Ramos (cell line): ENCODE data around the gene SASH1.

ENCODE experiments used
- in situ Hi-C: fragments of 300-500 bp; cut with MboI; formaldehyde crosslinking; loops from one replicate; pipeline ENCODE4 v1.14.3; 2022; ENCODE audit warnings: low sequenced_read_pairs; ENCODE audit not compliant: unreplicated experiment

The SASH1 gene

DNA sequence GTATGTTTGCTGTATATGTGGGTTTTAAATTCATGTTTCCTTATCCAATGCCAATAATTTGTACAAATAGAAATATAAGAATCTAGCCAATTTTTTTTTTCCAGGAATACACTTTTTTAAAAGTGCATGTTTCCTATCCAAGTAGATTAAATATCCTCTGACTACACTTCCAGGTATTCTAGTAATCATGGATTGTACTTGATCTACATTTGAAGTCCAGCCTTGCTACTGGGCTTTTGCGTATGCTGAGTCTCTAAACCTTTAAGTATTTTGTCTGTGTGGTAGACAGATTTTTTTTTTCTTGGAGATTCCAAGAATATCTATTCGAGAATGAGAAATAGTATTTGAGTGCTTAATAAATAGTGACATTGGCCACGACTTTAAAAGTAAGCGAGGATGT is 188.3 kb downstream of the SASH1 start:
- in situ Hi-C loops, result no loop called here

DNA sequence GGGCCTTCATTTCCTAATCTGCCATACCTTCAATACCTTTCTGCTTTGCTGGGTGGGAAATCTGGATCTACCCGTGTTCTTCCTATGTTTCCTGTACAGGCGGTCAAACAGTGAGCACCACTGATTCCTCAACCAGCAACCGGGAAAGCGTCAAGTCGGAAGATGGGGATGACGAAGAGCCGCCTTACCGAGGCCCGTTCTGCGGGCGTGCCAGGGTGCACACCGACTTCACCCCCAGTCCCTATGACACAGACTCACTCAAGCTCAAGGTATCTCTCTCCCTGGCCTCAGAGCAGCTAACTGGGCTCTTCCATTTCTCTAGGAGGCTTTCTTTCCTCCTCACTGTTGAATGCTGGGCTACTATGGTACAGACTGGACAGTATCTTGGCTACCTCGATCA is 190.1 kb downstream of the SASH1 start:
- in situ Hi-C loops, result no loop called here

DNA sequence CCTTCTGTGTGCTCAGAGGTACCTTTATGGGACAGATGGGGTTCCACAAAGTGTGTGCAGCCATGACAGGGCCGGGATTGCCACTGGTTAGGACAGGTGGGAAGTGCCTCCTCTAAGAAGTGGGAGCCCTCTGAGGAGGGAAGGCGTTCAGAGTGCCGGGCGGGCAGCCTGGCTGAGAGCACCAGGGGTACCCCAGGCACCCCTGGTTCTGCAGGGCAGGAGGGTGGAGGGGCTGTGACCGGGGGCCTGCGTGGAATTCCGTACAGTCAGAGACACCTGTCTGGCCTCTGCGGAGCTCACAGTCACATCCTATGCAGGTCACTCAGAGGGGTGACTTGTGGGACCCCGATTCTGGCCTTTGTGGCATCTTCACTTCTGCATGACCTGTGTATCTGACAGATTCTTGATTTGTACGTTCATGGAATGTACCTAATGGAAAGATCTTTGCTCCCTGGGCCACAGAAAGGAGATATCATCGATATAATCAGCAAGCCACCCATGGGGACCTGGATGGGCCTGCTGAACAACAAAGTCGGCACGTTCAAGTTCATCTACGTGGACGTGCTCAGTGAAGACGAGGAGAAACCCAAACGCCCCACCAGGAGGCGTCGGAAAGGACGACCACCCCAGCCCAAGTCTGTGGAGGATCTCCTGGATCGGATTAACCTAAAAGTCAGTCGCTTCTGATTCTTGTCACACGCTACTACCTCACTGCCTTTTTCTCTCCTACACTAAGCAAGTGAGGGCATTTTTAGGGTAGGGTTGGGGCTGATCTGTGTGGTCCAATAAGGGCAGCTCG is 190.9 kb downstream of the SASH1 start:
- in situ Hi-C loops, result no loop called here

DNA sequence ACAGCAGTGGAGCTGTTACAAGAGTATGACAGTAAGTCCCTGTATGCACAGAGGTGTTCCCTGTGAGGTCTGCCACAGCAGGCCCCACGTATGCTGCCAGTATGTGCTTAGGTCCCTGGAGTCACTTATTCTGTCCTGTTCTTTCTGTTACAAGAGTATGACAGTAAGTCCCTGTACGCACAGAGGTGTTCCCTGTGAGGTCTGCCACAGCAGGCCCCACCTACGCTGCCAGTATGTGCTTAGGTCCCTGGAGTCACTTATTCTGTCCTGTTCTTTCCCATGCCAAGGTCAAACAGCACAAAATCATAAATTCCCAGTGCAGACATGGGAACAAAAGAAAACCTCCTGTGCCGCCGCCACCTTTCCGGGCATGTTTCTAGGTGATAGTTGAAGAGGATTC is 192.2 kb downstream of the SASH1 start:
- in situ Hi-C loops, result no loop called here

DNA sequence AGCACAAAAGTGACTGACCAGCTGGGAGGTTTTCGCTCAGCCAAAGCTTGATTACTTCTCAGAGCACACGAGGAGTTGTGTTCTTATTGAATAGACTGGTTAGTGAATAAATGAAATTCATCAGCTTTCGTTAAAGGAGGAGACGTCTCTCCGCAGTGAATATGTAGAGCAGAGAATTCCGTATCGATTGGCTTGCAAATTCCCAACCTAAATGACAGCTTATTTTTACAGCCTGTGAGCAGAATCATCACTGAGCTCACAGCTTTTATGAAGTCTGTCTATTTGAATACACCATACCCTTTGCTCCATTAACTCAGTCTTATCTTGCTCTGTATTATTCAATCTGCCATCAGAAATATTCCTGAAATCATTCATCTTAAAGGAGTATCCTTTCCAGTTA is 192.7 kb downstream of the SASH1 start:
- in situ Hi-C loops, result no loop called here

DNA sequence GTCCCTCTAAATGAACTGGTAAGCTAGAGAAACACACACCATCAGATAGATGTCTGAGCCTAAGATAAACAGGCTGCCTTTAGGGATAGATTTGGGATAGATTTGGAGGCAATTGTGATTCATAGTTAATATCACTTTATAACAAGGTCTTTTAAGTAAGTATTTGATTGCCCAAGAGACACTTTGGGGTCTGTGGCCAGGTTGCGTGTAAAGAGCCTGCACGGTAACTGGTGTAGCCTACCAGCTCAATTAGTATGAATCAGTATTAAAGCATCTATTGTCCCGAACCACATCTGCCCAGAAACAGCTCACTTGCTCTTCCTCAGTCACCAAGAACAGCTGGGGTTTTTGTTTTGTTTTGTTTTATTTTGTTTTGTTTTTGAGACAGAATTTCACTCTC is 193.3 kb downstream of the SASH1 start:
- in situ Hi-C loops, result no loop called here

DNA sequence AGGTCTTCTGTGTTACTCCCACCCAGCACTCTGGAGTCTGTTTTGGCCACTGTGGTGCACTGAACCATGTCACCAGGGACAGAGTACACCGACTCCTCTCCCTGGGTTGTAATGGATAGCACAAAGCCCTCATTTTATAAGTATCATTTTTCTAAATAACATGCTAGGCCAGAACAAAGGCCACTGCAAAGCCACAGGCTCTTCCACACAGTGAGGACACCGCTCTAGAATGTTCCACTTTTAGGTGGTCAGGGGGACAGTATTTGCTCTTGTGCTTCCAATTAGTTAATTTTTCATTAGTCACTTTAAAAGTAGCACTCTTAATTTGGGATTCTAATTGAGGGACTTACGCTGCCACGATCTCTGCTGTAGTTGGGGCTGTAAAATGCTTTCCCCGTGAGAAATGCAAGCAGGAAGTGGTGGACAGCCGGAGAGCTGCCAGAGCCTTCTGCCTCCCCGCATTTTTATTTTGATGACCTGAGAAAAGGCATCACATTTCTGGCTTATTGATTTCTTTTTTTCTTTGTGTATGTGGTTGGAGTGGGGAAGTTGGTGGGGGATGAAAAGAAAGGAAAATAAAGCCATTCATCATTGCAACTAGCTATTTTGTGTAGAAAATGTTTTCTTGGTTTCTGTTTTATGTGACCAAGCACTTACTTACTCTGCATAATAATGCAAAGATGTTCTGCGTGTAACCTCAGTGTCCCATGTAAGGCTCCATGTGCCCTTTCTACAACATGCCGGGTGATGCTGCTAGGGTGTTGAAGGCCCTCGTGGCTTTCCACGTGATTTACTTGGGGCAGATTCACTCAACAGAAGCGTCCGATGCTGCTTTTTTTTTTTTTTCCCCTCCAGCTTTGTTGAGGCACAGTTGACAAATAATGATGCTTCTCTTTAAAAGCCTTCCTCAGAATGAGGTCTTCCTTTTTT is 195.9 kb downstream of the SASH1 start:
- in situ Hi-C loops, result no loop called here

DNA sequence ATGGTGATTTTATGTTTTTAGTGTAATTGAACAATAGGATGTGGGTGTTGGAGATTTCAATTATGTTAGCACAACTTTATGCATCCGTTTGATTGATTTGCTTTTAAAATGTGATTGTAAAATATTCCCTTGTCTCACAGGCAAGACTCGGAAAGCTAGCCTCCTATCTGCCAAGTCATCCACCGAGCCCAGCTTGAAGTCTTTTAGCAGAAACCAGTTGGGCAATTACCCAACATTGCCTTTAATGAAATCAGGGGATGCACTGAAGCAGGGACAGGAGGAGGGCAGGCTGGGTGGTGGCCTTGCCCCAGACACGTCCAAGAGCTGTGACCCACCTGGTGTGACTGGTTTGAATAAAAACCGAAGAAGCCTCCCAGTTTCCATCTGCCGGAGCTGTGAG is 200.9 kb downstream of the SASH1 start:
- in situ Hi-C loops, result no loop called here

DNA sequence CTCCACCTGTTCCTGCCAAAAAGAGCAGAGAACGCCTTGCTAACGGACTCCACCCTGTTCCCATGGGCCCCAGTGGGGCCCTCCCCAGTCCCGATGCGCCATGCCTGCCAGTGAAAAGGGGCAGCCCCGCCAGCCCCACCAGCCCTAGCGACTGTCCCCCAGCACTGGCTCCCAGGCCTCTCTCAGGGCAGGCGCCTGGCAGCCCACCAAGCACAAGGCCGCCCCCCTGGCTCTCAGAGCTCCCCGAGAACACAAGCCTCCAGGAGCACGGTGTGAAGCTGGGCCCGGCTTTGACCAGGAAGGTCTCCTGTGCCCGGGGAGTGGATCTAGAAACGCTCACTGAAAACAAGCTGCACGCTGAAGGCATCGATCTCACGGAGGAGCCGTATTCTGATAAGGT is 201.8 kb downstream of the SASH1 start:
- in situ Hi-C loops, result no loop called here

DNA sequence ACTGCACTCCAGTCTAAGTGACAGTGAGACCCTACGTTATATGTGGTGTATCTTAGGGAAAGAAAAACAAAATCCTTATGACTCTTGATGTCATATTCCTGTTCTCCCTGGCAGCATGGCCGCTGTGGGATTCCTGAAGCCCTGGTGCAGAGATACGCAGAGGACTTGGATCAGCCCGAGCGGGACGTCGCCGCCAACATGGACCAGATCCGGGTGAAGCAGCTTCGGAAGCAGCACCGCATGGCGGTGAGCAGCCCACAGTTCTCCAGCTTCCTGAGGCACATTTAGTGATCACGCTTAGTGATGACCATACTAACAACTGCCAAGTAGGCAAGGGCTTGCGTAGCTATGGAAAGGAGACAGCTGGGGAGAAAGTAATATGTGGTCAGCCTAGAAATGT is 203.3 kb downstream of the SASH1 start:
- in situ Hi-C loops, result no loop called here

DNA sequence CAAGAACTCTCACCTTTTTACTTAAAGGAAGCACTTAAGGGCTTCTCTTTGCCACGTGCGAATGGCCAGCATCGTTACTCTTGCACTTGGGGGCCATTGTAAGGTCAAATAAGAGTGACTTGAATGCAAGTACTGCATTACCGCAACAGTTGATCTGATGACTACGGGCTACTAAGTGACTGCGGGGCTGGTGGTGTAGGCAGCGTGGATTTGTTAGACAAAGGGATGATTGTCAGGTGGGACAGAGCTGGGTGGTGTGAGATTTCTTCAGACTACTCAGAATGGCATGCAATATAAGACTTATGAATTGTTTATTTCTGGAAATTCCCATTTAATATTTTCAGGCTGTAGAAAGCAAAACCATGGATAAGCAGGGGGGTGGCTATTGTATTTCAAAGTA is 204.5 kb downstream of the SASH1 start:
- in situ Hi-C loops, result no loop called here

DNA sequence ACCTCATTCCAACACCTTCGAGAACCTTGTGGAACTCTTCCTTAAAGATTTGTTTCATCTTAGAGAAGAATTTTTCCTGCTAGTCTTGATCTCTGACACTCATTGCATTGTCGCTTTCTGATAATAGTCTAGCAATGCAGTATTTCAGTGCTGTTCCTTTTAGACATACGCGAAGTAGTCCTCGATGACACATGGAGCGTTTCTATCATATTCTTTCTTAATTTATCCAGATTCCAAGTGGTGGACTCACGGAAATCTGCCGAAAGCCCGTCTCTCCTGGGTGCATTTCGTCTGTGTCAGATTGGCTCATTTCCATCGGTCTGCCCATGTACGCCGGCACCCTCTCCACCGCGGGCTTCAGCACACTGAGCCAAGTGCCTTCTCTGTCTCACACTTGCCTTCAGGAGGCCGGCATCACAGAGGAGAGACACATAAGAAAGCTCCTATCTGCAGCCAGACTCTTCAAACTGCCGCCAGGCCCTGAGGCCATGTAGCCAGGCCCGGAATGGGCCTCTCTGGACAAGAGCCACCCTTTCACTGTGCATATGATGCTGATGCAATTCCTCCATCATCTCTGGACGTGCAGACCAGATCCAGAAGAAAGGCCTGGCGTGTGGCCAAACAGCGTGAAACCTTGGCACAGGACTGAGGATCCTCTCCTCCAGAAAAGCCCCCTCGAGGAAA is 205.6 kb downstream of the SASH1 start:
- in situ Hi-C loops, result no loop called here

DNA sequence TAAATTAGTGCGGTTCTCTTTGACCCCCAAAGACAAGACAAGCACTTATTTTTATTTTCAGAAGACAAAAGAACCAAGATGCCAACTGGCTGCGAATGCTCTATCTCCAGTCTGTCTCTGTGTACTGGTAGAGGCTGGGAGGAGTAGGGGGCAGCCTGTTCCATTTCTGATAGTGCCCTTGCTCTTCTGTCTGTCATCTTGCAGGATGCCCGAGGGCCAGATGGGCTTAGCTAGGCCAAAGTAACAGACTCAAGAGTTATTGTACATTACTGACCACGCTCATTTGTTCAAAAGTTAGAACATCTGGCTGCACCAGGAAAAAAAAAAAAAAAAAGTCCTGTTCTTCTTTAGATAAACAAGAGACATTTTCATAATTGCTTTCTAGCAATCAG is 206.1 kb downstream of the SASH1 start:
- in situ Hi-C loops, result no loop called here

DNA sequence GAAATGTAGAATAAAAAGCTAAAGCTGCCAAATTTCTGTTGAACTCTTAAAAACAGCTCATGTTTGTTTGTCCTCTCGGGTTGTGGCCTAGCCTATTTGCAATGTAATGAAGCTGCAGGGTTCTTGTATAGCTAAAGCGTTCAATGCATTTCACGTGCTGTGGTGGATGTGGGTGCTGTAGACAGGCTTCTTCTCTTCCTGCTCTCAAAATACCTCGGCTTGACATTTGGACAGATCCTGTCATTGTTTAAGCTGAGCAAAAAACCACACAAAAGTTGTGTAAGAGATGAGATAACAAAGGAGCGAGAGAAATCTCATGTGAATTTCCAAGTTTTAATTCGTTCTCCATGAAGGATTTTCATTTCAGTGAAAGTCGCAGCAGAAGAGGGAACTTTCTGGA is 207.9 kb downstream of the SASH1 start:
- in situ Hi-C loops, result loop anchor here (25.0 kb wide), 1 partner anchor 887 kb away; no protein-coding TSS in a partner anchor

DNA sequence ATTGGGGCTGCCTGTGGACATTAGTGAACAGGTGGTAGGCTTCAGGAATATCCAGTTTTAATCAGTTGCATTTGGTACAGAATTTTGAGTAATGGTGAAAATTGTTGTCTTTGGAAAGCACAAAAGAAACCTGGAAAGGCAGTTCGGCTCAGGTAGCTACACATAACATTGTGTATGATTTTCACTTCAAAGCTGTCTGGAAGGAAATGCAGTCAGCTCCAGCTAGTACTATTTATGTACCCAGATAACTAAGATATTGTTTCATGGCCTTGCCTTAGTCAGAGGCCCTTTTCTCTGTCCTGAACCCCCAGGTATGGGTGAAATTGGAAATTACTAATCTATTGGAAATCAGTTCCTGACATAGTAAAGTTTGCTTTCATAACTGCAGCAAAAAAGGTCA is 208.6 kb downstream of the SASH1 start:
- in situ Hi-C loops, result loop anchor here (25.0 kb wide), 1 partner anchor 886 kb away; no protein-coding TSS in a partner anchor

DNA sequence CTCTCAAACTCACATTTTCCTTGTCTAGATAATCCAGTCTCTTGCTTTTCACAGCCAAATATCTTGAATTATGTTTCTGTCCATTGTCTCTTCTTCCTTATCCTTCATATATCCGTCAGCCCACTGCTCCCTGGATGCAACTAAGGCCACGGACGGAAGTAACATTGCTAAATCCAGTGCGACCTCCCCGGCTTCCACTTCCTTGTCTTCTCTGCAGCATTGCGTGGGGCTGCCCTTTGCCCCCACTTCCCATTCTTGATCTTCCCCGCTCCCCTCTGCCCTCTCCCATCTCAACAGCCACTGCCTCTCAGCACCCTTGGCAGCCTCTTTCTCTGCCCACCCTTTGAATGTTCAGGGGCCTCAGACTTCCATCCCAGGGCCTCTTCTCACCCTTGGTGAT is 213.8 kb downstream of the SASH1 start:
- in situ Hi-C loops, result loop anchor here (25.0 kb wide), 1 partner anchor 881 kb away; no protein-coding TSS in a partner anchor

DNA sequence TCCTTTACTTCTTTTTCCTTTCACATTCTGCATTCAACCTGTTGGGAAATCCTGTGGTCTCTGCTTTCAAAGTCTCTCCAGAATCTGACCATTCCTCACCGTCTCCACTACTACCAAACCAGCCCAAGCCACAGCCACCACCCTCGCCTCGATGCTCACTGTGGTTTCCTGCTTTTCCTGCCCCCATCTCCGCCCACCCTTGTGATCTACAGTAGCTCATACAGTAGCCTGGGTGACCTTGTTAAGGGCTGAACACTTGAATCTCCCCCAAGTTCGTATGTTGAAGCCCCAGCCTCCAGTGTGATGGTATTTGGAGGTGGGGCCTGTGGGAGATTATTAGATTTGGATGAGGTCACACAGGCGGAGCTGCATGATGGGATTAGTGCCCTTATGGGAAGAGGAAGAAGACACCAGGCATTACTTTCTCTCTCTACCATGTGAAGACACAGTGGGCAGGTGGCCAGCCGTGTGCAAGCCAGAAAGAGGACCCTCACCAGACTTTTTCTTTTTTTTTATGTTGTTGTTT is 215.2 kb downstream of the SASH1 start:
- in situ Hi-C loops, result loop anchor here (25.0 kb wide), 1 partner anchor 879 kb away; no protein-coding TSS in a partner anchor

DNA sequence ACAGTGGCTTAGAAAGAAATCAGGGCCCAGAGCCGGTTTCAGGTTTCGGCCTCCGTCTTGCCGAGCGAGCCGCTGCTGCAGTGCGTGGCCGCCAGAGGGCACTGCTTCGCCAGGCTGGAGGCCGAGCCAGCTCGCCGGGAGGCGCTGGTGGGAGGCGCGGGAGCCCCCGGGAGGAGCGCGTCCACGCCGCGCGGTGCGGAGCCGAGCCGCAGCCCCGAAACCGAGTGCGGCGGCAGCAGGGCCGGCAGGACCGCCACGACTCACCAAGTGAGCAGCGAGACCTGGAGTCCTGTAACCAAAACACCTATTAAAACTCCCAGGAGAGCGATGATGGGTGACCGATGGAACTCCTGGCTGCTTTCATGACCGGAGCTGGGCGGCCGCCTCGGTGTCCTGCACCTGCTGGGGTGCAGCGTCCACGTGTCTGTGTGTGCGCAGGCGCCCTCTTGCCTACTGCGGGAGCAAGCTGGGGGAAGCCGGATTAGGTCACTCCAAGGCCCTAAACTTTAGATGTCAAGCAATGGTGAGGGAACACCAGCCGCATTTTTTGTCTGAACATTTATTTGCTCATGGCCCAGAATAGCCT is 217.3 kb downstream of the SASH1 start:
- in situ Hi-C loops, result loop anchor here (5.0 to 25.0 kb wide), 2 partner anchors 387 to 877 kb away; no protein-coding TSS in a partner anchor

DNA sequence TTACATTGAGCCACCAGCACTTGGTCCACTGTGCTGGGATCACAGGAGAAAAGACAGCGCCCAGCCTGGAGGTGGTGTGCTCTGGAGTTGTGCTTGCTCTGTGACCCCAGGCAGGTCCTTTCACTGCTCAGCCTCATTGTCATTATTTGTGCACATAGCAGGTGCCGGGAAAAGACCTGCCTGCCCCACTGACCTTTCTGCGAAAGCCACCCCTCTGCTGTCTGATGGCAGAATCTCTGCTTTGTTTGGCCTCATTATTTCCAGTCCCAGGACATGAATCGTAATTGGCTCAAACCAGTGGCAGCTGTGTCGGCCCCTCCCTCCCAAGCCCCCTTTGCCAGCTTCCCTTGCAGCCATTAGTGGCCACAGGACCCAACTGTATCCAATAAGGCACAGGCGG is 219.0 kb downstream of the SASH1 start:
- in situ Hi-C loops, result loop anchor here (5.0 to 25.0 kb wide), 2 partner anchors 386 to 876 kb away; no protein-coding TSS in a partner anchor

DNA sequence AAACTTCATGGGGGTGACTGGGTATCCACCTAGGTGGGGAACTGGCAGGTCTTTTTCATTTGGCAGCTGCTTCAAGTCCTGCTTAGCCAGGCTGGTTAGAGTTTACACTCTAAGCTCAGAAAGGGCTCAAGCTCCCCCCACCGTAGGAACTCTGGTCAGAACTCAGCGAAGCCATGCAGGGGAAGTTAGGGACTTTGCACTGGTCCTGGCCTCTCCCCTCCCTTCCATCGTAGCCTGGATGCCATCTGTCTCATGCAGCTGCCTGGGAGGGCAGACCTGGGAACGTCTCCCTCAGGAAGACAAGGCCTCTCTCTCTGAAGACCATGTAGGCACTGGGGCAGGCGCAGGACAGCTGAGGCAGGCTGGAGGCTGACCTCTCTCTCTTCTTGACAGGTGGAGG is 220.4 kb downstream of the SASH1 start:
- in situ Hi-C loops, result loop anchor here (5.0 to 25.0 kb wide), 2 partner anchors 384 to 874 kb away; no protein-coding TSS in a partner anchor
